ENCODE data around the gene CFAP410.

The CFAP410 gene

DNA sequence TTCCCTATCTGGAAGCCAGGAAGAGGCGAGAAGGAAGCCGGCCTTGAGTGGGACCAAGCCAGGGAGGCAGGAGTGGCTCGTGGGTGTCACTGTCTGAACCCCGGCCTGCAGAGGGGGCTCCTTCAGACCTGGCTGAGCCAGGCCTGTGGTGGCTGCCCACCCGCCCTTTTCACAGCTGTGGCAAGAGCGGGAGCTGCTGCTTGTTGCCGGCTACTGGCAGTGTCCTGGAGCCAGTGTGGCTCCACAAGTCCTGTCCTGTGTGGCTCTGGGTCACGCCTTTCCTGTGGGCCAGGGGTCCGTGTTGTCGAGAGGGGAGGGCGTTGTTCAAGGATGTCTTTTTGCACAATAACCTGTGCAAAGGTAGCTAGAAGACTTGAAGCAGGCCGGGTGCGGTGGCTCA, 38.0 kb downstream of the CFAP410 start:
- no peak for TF ChIP-seq EZH2 (IDR thresholded peaks at IDR 0.05; ENCODE audit: borderline replicate concordance, low read length)
- TF ChIP-seq, protein P1, sequence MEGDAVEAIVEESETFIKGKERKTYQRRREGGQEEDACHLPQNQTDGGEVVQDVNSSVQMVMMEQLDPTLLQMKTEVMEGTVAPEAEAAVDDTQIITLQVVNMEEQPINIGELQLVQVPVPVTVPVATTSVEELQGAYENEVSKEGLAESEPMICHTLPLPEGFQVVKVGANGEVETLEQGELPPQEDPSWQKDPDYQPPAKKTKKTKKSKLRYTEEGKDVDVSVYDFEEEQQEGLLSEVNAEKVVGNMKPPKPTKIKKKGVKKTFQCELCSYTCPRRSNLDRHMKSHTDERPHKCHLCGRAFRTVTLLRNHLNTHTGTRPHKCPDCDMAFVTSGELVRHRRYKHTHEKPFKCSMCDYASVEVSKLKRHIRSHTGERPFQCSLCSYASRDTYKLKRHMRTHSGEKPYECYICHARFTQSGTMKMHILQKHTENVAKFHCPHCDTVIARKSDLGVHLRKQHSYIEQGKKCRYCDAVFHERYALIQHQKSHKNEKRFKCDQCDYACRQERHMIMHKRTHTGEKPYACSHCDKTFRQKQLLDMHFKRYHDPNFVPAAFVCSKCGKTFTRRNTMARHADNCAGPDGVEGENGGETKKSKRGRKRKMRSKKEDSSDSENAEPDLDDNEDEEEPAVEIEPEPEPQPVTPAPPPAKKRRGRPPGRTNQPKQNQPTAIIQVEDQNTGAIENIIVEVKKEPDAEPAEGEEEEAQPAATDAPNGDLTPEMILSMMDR (IDR thresholded peaks at IDR 0.05; ENCODE audit: low read length): no peak; the same call in 1 of the 2 replicates
- no peaks in the 10 kb centered on the region for H3K9me2 ChIP-seq (ENCODE audit: low read depth, low read length)
- H4K20me1 ChIP-seq (ENCODE audit: insufficient read depth, low read length): no peaks in the 10 kb centered on the region
- H3K79me2 ChIP-seq (ENCODE audit: insufficient read depth, low read length): no peaks in the 10 kb centered on the region
- H3K4me3 ChIP-seq (ENCODE audit: low read depth, low read length, poor library complexity, severe bottlenecking): peak overlapping the region; percentile 73
- no peaks in the 10 kb centered on the region for H3K27me3 ChIP-seq (ENCODE audit: insufficient read depth, low read length)
- no peaks in the 10 kb centered on the region for H3F3A ChIP-seq (ENCODE audit: insufficient read depth, low read length)
- no peaks in the 10 kb centered on the region for H3K36me3 ChIP-seq (ENCODE audit: insufficient read depth, low read length)
- peak overlapping the region; percentile 74 for H3K9ac ChIP-seq (ENCODE audit: low read length)
- H3K4me2 ChIP-seq (ENCODE audit: low read length): peak overlapping the region; percentile 89
- no peaks in the 10 kb centered on the region for H3K9me3 ChIP-seq (ENCODE audit: low read length)
- H3K4me1 ChIP-seq (ENCODE audit: insufficient read depth, low read length, severe bottlenecking): peaks cover 45% of the 10 kb centered on the region
- H3K27ac ChIP-seq (ENCODE audit: low read depth, low read length, poor library complexity, severe bottlenecking): peak overlapping the region; percentile 43
- H2AFZ ChIP-seq (ENCODE audit: low read length): no peak overlapping the region

DNA sequence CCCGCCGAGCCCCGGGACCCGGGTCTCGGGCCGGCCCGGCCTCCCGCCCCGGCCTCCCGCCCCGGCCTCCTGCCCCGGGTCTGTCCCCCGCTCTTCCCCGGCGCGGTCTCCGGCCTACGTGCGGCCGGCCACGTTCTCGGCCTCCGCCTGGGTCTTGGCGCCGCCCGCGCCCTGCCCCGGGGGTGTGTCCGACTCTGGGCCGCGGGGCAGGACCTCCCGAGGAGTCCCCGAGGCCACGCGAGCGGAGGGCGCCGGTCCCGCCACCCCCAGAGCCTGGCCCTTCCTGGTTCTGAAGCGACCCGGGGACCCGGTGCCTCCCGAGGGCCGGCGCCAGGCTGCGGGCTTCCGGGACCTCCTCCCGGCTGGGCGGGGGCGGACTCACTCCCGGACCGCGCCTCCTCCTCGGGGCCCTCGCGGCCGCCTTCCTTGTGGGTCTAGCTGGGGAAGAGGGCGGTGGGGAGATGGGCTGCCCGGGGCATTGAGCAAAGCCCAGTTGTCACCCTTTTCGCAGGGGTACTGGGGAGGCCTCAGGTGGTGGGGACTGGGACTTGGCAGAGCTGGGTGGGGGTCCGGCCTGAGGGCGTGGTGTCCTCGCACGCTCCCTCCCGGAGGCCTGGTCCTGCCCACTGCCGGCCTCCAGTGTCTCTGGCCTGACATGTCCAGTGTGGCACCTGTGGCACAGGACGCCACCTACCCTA, 38.8 kb downstream of the CFAP410 start:
- no peaks in the 10 kb centered on the region for H3F3A ChIP-seq (ENCODE audit: insufficient read depth, low read length)
- no peaks in the 10 kb centered on the region for H3K9me3 ChIP-seq (ENCODE audit: low read length)
- peak overlapping the region; percentile 43 for H3K27ac ChIP-seq (ENCODE audit: low read depth, low read length, poor library complexity, severe bottlenecking)
- no peaks in the 10 kb centered on the region for H3K9me2 ChIP-seq (ENCODE audit: low read depth, low read length)
- H3K79me2 ChIP-seq (ENCODE audit: insufficient read depth, low read length): no peaks in the 10 kb centered on the region
- peak overlapping the region; percentile 73 for H3K4me3 ChIP-seq (ENCODE audit: low read depth, low read length, poor library complexity, severe bottlenecking)
- H3K4me2 ChIP-seq (ENCODE audit: low read length): peak overlapping the region; percentile 89
- peak overlapping the region; percentile 74 for H3K9ac ChIP-seq (ENCODE audit: low read length)
- H2AFZ ChIP-seq (ENCODE audit: low read length): no peak overlapping the region
- H3K27me3 ChIP-seq (ENCODE audit: insufficient read depth, low read length): 0 out of 2 replicates have a peak, but pooled peaks cover 6% of the 10 kb centered on the region
- peaks cover 45% of the 10 kb centered on the region for H3K4me1 ChIP-seq (ENCODE audit: insufficient read depth, low read length, severe bottlenecking)
- H3K36me3 ChIP-seq (ENCODE audit: insufficient read depth, low read length): no peaks in the 10 kb centered on the region
- no peak for TF ChIP-seq EZH2 (IDR thresholded peaks at IDR 0.05; ENCODE audit: borderline replicate concordance, low read length)
- TF ChIP-seq, protein P1 (IDR thresholded peaks at IDR 0.05; ENCODE audit: low read length): no peak
- no peaks in the 10 kb centered on the region for H4K20me1 ChIP-seq (ENCODE audit: insufficient read depth, low read length)

DNA sequence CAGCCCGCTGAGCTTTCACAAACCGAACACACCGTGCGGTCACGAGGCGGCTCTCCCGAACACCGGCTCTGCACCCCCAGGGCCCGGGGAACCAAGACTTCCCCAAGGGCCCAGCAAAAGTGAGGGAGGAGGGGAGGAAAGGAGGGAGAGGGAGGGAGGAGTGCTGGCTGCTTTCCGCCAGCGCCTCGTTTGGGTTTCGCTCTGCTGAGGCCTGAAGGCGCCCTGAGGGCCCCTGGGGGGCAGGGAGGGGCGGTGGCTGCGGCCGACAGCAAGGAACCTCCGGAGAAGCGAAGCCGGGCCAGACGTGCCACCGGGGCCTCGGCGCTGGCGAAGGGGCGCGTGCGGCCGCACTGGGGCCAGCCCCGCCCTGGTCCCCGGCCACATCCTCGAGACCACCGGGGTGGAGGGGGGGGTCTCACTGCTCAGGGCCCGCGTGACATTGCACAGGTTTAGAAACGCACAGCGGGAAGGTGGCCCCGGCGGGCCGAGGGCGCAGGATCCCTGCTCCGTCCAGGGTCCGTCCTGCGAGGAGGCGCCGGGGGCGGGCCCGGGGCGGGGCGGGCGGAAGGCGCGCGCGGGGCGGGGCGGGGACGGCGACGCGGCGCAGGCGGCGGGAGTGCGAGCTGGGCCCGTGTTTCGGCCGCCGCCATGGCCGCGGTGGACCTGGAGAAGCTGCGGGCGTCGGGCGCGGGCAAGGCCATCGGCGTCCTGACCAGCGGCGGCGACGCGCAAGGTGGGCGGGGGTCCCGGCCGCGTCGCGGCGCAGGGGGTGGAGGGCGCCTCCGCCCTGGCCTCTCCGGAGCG, 39.5 kb downstream of the CFAP410 start, which contains the start of gene PFKL:
Gene PFKL (plus strand): TSS at position 596 of the 804 bp plus-strand sequence. CDS start 53 bp downstream, at position 649.
- Histone ChIP-seq H3K4me2 (ENCODE audit: low read length) (peak within 1 kb of the TSS; percentile 89), H3K9ac (ENCODE audit: low read length) (peak within 1 kb of the TSS; percentile 74), H3K9me2 (ENCODE audit: low read depth, low read length) (no peaks in the 10 kb centered on the region), H4K20me1 (ENCODE audit: insufficient read depth, low read length) (no peaks in the 10 kb centered on the region), H3K9me3 (ENCODE audit: low read length) (no peaks in the 10 kb centered on the region), H3K36me3 (ENCODE audit: insufficient read depth, low read length) (no peaks in the 10 kb centered on the region), H3F3A (ENCODE audit: insufficient read depth, low read length) (no peaks in the 10 kb centered on the region), H2AFZ (ENCODE audit: low read length) (no peak within 1 kb of the TSS), H3K4me3 (ENCODE audit: low read depth, low read length, poor library complexity, severe bottlenecking) (peak within 1 kb of the TSS; percentile 73), H3K27ac (ENCODE audit: low read depth, low read length, poor library complexity, severe bottlenecking) (peak within 1 kb of the TSS; percentile 60), H3K4me1 (ENCODE audit: insufficient read depth, low read length, severe bottlenecking) (peaks cover 45% of the 10 kb centered on the region), H3K27me3 (ENCODE audit: insufficient read depth, low read length) (0 out of 2 replicates have a peak, but pooled peaks cover 11% of the 10 kb centered on the region), H3K79me2 (ENCODE audit: insufficient read depth, low read length) (no peaks in the 10 kb centered on the region)
- no peak for TF ChIP-seq EZH2 (IDR thresholded peaks at IDR 0.05; ENCODE audit: borderline replicate concordance, low read length)
- TF ChIP-seq, protein P1 (IDR thresholded peaks at IDR 0.05; ENCODE audit: low read length): no peak
